ENCODE results near the gene PHF13.

DNA sequence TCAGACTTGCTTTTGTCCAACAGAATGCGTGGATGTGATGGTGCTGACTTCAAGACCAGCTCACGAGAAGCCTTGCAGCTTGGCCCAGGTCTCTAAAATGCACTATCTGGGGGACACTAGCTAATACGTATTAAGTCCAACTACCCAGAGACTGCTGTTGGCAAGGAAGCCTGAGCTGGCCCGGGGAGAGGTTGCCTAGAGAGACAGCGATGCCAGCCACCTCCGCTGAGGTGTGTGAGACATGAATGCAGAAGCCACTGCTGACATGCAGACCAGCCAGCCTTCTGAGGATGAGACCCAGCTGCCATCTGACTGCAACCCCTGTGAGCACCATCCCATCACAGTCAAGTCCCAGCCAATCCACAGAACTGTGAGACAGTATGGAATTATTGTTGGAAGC, 43.6 kb downstream of the PHF13 start:
- TF ChIP-seq, protein P1, sequence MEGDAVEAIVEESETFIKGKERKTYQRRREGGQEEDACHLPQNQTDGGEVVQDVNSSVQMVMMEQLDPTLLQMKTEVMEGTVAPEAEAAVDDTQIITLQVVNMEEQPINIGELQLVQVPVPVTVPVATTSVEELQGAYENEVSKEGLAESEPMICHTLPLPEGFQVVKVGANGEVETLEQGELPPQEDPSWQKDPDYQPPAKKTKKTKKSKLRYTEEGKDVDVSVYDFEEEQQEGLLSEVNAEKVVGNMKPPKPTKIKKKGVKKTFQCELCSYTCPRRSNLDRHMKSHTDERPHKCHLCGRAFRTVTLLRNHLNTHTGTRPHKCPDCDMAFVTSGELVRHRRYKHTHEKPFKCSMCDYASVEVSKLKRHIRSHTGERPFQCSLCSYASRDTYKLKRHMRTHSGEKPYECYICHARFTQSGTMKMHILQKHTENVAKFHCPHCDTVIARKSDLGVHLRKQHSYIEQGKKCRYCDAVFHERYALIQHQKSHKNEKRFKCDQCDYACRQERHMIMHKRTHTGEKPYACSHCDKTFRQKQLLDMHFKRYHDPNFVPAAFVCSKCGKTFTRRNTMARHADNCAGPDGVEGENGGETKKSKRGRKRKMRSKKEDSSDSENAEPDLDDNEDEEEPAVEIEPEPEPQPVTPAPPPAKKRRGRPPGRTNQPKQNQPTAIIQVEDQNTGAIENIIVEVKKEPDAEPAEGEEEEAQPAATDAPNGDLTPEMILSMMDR (IDR thresholded peaks at IDR 0.05) = no peak
- TF ChIP-seq POLR2A (IDR thresholded peaks at IDR 0.05) = no peak
